ENCODE measurements around the gene LYAR. TPM values are rescaled to one million over a fixed set of nuclear protein-coding genes. Genes with fewer than 3 reads are reported as not detected.

The LYAR gene
- total and polyA plus RNA-seq, 2 of the 4 experiments (the other 2 are of a cell fraction) = 5.4 to 8.2 TPM

DNA sequence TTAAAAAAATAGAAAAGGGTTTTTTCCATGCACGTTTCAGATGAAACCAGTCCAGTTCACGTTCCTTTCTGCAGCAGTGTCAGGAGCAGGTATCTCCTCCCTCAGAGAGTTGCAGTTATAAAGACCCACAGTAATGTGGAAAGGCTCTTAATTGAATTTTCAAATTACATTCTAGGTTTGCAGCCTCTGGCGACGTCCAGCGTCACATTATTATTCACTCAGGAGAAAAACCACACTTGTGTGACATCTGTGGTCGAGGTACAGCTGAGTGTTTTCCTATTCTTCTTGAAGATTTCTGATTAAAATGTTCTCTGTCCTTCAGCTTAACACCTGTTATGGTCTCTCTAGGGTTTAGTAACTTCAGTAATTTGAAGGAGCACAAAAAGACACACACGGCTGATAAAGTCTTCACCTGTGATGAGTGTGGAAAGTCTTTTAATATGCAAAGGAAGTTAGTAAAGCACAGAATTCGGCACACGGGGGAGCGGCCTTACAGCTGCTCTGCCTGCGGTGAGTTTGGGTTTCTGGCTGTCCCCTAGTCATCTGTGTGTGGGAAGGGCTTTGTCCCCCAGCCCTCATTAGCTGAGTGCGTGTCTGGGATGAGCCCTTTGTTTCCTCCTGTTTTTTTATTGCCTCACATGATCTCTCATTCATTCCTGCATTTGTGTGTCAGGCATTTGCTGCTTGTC, 25.7 kb upstream of the LYAR start:
- Histone ChIP-seq H3K36me3 (ENCODE audit: control insufficient read depth, insufficient read depth, low read length) (peaks cover 30% of the 10 kb centered on the region), H2AK5ac (ENCODE audit: low read depth, low read length) (no peak overlapping the region), H3K56ac (ENCODE audit: extremely low read depth, insufficient read depth, low read length) (no peak overlapping the region), H2AK9ac (replicated peaks; ENCODE audit: low read depth, low read length, poor library complexity) (no peak overlapping the region), H4K91ac (ENCODE audit: insufficient read depth, low read depth, low read length) (no peak overlapping the region), H3K9ac (ENCODE audit: low read depth, low read length) (no peak overlapping the region), H3K4me1 (ENCODE audit: control insufficient read depth, insufficient read depth, low read length) (no peaks in the 10 kb centered on the region), H2BK5ac (ENCODE audit: low read depth, low read length, poor library complexity, severe bottlenecking) (no peak overlapping the region), H2BK20ac (ENCODE audit: low read depth, low read length) (no peak overlapping the region), H3K18ac (ENCODE audit: low read depth, low read length) (no peak overlapping the region), H3K9me3 (ENCODE audit: control insufficient read depth, insufficient read depth, low read length) (no peaks in the 10 kb centered on the region), H2BK15ac (ENCODE audit: low read depth, low read length) (no peak overlapping the region), H3K79me1 (ENCODE audit: low read depth in 1 of 2, low read length in 2 of 2) (peaks cover 0 to 6% of the 10 kb centered on the region in 2 experiments; a peak in 3 of 4 replicates), H3K23ac (ENCODE audit: low read depth, low read length) (no peak overlapping the region), H4K8ac (ENCODE audit: low read depth in 2 of 2, low read length in 2 of 2) (no peak overlapping the region), H3K4ac (ENCODE audit: low read depth, low read length) (no peak overlapping the region), H2AFZ (replicated peaks; ENCODE audit: low read length, poor library complexity) (no peak overlapping the region), H3K4me2 (ENCODE audit: low read depth, low read length) (no peak overlapping the region), H3K9me1 (ENCODE audit: insufficient read depth, low read length) (no peaks in the 10 kb centered on the region), H3K27ac (ENCODE audit: insufficient read depth, low read length) (no peak overlapping the region), H2BK120ac (ENCODE audit: low read depth, low read length) (no peak overlapping the region), H3K4me3 (ENCODE audit: insufficient read depth, low read depth, low read length) (no peak overlapping the region), H3K14ac (replicated peaks; ENCODE audit: low read depth, low read length) (no peak overlapping the region), H4K5ac (ENCODE audit: low read depth, low read length) (no peak overlapping the region), H3K27me3 (ENCODE audit: control insufficient read depth, insufficient read depth, low read length) (no peaks in the 10 kb centered on the region), H4K20me1 (ENCODE audit: insufficient read depth, low read length) (no peaks in the 10 kb centered on the region)
- no peak for DNase-seq
- POLR2A ChIA-PET (ENCODE audit: unreplicated experiment) = no interaction called here
- no TSS peak for BruUV-seq (replicated peaks)
- TF ChIP-seq RFX5 (IDR thresholded peaks at IDR 0.05; ENCODE audit: low read depth, low read length) (no peak), NFE2L2 (IDR thresholded peaks at IDR 0.05; ENCODE audit: low read depth, low read length) (no peak)
- TF ChIP-seq, protein P1, sequence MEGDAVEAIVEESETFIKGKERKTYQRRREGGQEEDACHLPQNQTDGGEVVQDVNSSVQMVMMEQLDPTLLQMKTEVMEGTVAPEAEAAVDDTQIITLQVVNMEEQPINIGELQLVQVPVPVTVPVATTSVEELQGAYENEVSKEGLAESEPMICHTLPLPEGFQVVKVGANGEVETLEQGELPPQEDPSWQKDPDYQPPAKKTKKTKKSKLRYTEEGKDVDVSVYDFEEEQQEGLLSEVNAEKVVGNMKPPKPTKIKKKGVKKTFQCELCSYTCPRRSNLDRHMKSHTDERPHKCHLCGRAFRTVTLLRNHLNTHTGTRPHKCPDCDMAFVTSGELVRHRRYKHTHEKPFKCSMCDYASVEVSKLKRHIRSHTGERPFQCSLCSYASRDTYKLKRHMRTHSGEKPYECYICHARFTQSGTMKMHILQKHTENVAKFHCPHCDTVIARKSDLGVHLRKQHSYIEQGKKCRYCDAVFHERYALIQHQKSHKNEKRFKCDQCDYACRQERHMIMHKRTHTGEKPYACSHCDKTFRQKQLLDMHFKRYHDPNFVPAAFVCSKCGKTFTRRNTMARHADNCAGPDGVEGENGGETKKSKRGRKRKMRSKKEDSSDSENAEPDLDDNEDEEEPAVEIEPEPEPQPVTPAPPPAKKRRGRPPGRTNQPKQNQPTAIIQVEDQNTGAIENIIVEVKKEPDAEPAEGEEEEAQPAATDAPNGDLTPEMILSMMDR (conservative IDR thresholded peaks at IDR 0.05; ENCODE audit: low read depth, low read length) = no peak
- in situ Hi-C loops (cut with MboI; ENCODE audit: low sequenced_read_pairs) (no loop called here), dilution Hi-C loops (cut with HindIII; ENCODE audit: low sequenced_read_pairs, unreplicated experiment) (no loop called here), intact Hi-C loops (cut with micrococcal nuclease) (no loop called here)
- WGBS, 2 experiments (ENCODE audit: extremely low coverage in 2 of 2, insufficient read length in 1 of 2) = no CpG with 5 or more reads among the region's 12 CpGs
- CTCF ChIA-PET = no interaction called here
- ATAC-seq (ENCODE audit: low read depth) = no peak
